COLO829 (cell line): ENCODE results near the gene LUM.
A peak's percentile ranks its signal among the peaks of the same experiment; 100 is the strongest.
"Not testable (repeated sequence)": the region's sequence is repeated elsewhere in the genome, so short reads cannot be mapped to it uniquely, and the experiment has no call there.

Experiments
- DNase-seq: peaks from one replicate; pipeline ENCODE4 v3.0.0; 2012; ENCODE audit warnings: low spot score

LUM gene

GRCh38 chr12:91109581-91110310 lies 1.5 kb downstream of the LUM start:
- DNase-seq: no peak

- peak; percentile 7 for DNase-seq
These were observed 2.1 kb downstream of the LUM start for GRCh38 chr12:91109148-91109564.

- DNase-seq: no peak
These were observed 3.0 kb downstream of the LUM start for GRCh38 chr12:91108196-91108755.

GRCh38 chr12:91106283-91106682 lies 5.0 kb downstream of the LUM start:
- no peak for DNase-seq

GRCh38 chr12:91105807-91106206 lies 5.5 kb downstream of the LUM start:
- no peak for DNase-seq

- no peak for DNase-seq
These were observed 6.4 kb downstream of the LUM start for GRCh38 chr12:91104812-91105466.

- no peak for DNase-seq
These were observed 7.7 kb downstream of the LUM start for GRCh38 chr12:91103624-91104023.

- DNase-seq: no peak
These were observed 8.2 kb downstream of the LUM start for GRCh38 chr12:91103101-91103500.

- DNase-seq: no peak
These were observed 10.4 kb downstream of the LUM start for GRCh38 chr12:91100906-91101305.

- no peak for DNase-seq
These were observed 11.5 kb downstream of the LUM start for GRCh38 chr12:91099836-91100235.

- DNase-seq: no peak
These were observed 12.0 kb downstream of the LUM start for GRCh38 chr12:91099341-91099740.

- peak; percentile 16 for DNase-seq
These were observed 12.4 kb downstream of the LUM start for GRCh38 chr12:91098941-91099340.

- DNase-seq: no peak
These were observed 12.8 kb downstream of the LUM start for GRCh38 chr12:91098461-91098860.

GRCh38 chr12:91094957-91095356 lies 16.3 kb downstream of the LUM start:
- no peak for DNase-seq

- DNase-seq: no peak
These were observed 17.1 kb downstream of the LUM start for GRCh38 chr12:91094032-91094662.

GRCh38 chr12:91093341-91093740 lies 18.0 kb downstream of the LUM start:
- DNase-seq: no peak

GRCh38 chr12:91091916-91092715 lies 19.2 kb downstream of the LUM start:
- no peak for DNase-seq

GRCh38 chr12:91089953-91090352 lies 21.3 kb downstream of the LUM start:
- DNase-seq: not testable (repeated sequence)

- no peak for DNase-seq
These were observed 31.3 kb downstream of the LUM start for GRCh38 chr12:91080041-91080440.

- no peak for DNase-seq
These were observed 32.8 kb downstream of the LUM start for GRCh38 chr12:91078501-91078900.

GRCh38 chr12:91077228-91077954 lies 33.9 kb downstream of the LUM start:
- DNase-seq: no peak
